8988T (cell line): ENCODE results near the gene MIS18A.
A peak's percentile ranks its signal among the peaks of the same experiment; 100 is the strongest.
"Not testable (repeated sequence)": the region's sequence is repeated elsewhere in the genome, so short reads cannot be mapped to it uniquely, and the experiment has no call there.

ENCODE experiments used
- DNase-seq: peaks from one replicate; pipeline ENCODE4 v3.0.0; 2011

Gene MIS18A

GRCh38 chr21:32278518-32279376, at the start of gene MIS18A:
Gene MIS18A (minus strand): TSS chr21:32279049. CDS start chr21:32279014, 35 bp downstream.
- peak; percentile 56 for DNase-seq

- no peak for DNase-seq
Measured at GRCh38 chr21:32328595-32328994, 49.7 kb upstream of the MIS18A start.

- DNase-seq = no peak
Measured at GRCh38 chr21:32325706-32326105, 46.9 kb upstream of the MIS18A start.

GRCh38 chr21:32322676-32323075, 43.8 kb upstream of the MIS18A start:
- DNase-seq = no peak

GRCh38 chr21:32322103-32322502, 43.3 kb upstream of the MIS18A start:
- no peak for DNase-seq

GRCh38 chr21:32321480-32321879, 42.6 kb upstream of the MIS18A start:
- DNase-seq = no peak

- DNase-seq = no peak
Measured at GRCh38 chr21:32320726-32321125, 41.9 kb upstream of the MIS18A start.

- no peak for DNase-seq
Measured at GRCh38 chr21:32320059-32320458, 41.2 kb upstream of the MIS18A start.

GRCh38 chr21:32319012-32319411, 40.2 kb upstream of the MIS18A start:
- no peak for DNase-seq

GRCh38 chr21:32317726-32318125, 38.9 kb upstream of the MIS18A start:
- DNase-seq = no peak

GRCh38 chr21:32316361-32317215, 37.7 kb upstream of the MIS18A start:
- no peak for DNase-seq

- no peak for DNase-seq
Measured at GRCh38 chr21:32315511-32316281, 36.8 kb upstream of the MIS18A start.

GRCh38 chr21:32314806-32315205, 36.0 kb upstream of the MIS18A start:
- DNase-seq = no peak

GRCh38 chr21:32312976-32313375, 34.1 kb upstream of the MIS18A start:
- no peak for DNase-seq

- no peak for DNase-seq
Measured at GRCh38 chr21:32312326-32312725, 33.5 kb upstream of the MIS18A start.

- DNase-seq = no peak
Measured at GRCh38 chr21:32311621-32312020, 32.8 kb upstream of the MIS18A start.

- not testable (repeated sequence) for DNase-seq
Measured at GRCh38 chr21:32310976-32311375, 32.1 kb upstream of the MIS18A start.

- no peak for DNase-seq
Measured at GRCh38 chr21:32309906-32310460, 31.1 kb upstream of the MIS18A start.

- no peak for DNase-seq
Measured at GRCh38 chr21:32308696-32309095, 29.8 kb upstream of the MIS18A start.

- no peak for DNase-seq
Measured at GRCh38 chr21:32307706-32308105, 28.9 kb upstream of the MIS18A start.

- DNase-seq = no peak
Measured at GRCh38 chr21:32306021-32306780, 27.4 kb upstream of the MIS18A start.

- DNase-seq = no peak
Measured at GRCh38 chr21:32304998-32305397, 26.1 kb upstream of the MIS18A start.
